ENCODE measurements around the gene ZEB1.
A peak's percentile ranks its signal among the peaks of the same experiment; 100 is the strongest.

- TF ChIP-seq CTCF (IDR thresholded peaks at IDR 0.05) (no peak), POLR2AphosphoS5 (IDR thresholded peaks at IDR 0.05) (peak in 1 of 4 donors; percentile 5), EP300 (IDR thresholded peaks at IDR 0.05) (no peak)
These were observed 860 bp downstream of the ZEB1 start for GRCh38 chr10:31319602-31320549.

Measured in sigmoid colon (tissue), 4 donors.